ENCODE results near the gene NAV3. TPM values are rescaled to one million over a fixed set of nuclear protein-coding genes. Genes with fewer than 3 reads are reported as not detected.

Gene NAV3
- total RNA-seq, 1 experiment from 2014 or later, result 2.5 TPM

- no peak for ATAC-seq
- Histone ChIP-seq H3K9me3 (ENCODE audit: control insufficient read depth, insufficient read depth, low read depth, low read length) (no peaks in the 10 kb centered on the region), H3K4me3 (ENCODE audit: low read depth in 2 of 2, low read length in 2 of 2) (no peak overlapping the region), H3K27ac (ENCODE audit: low read length) (no peak overlapping the region), H3K36me3 (ENCODE audit: control insufficient read depth, insufficient read depth, low read length) (no peaks in the 10 kb centered on the region), H3K4me1 (ENCODE audit: control insufficient read depth, insufficient read depth, low read length) (no peaks in the 10 kb centered on the region), H3K27me3 (ENCODE audit: control insufficient read depth, insufficient read depth, low read length) (no peaks in the 10 kb centered on the region)
- TF ChIP-seq TCF7L2 (IDR thresholded peaks at IDR 0.05; ENCODE audit: low read depth, low read length), result no peak
- TF ChIP-seq POLR2AphosphoS5 (IDR thresholded peaks at IDR 0.05; ENCODE audit: low read depth, low read length), result no peak
- no peak for TF ChIP-seq REST (IDR thresholded peaks at IDR 0.05; ENCODE audit: insufficient read depth in 1 of 2, low read depth in 2 of 2, low read length in 1 of 2)
- TF ChIP-seq CTCF (IDR thresholded peaks at IDR 0.05), result no peak
- TF ChIP-seq SIN3A (IDR thresholded peaks at IDR 0.05; ENCODE audit: borderline replicate concordance, insufficient read depth, low read depth, low read length), result no peak
- ChIA-PET CTCF (no interaction called here), POLR2A (no interaction called here)
- intact Hi-C loops (cut with micrococcal nuclease; ENCODE audit: unreplicated experiment), result no loop called here
- no TSS peak for BruUV-seq (replicated peaks)
- DNase-seq (ENCODE audit: low read depth, low spot score), result no peak
- in situ Hi-C loops (cut with HindIII; ENCODE audit: low pct_unique_long_range_greater_than_20kb, low sequenced_read_pairs), result no loop called here
Measured at GRCh38 chr12:77821699-77822203, 8.9 kb upstream of the NAV3 start.

- H3K27ac ChIP-seq (ENCODE audit: low read length), result no peak overlapping the region
- ChIA-PET POLR2A (no interaction called here), CTCF (no interaction called here)
- intact Hi-C loops (cut with micrococcal nuclease; ENCODE audit: unreplicated experiment) (no loop called here), in situ Hi-C loops (cut with HindIII; ENCODE audit: low pct_unique_long_range_greater_than_20kb, low sequenced_read_pairs) (no loop called here)
- no TSS peak for BruUV-seq (replicated peaks)
- H3K27me3 ChIP-seq (ENCODE audit: control insufficient read depth, insufficient read depth, low read length), result no peaks in the 10 kb centered on the region
- no peaks in the 10 kb centered on the region for H3K4me1 ChIP-seq (ENCODE audit: control insufficient read depth, insufficient read depth, low read length)
- no peak for ATAC-seq
- no peak overlapping the region for H3K4me3 ChIP-seq (ENCODE audit: low read depth in 2 of 2, low read length in 2 of 2)
- TF ChIP-seq POLR2AphosphoS5 (IDR thresholded peaks at IDR 0.05; ENCODE audit: low read depth, low read length), result no peak
- no peak for TF ChIP-seq CTCF (IDR thresholded peaks at IDR 0.05)
- TF ChIP-seq TCF7L2 (IDR thresholded peaks at IDR 0.05; ENCODE audit: low read depth, low read length), result no peak
- TF ChIP-seq REST (IDR thresholded peaks at IDR 0.05; ENCODE audit: insufficient read depth in 1 of 2, low read depth in 2 of 2, low read length in 1 of 2), result no peak
- no peak for TF ChIP-seq SIN3A (IDR thresholded peaks at IDR 0.05; ENCODE audit: borderline replicate concordance, insufficient read depth, low read depth, low read length)
- H3K36me3 ChIP-seq (ENCODE audit: control insufficient read depth, insufficient read depth, low read length), result no peaks in the 10 kb centered on the region
- no peak for DNase-seq (ENCODE audit: low read depth, low spot score)
- no peaks in the 10 kb centered on the region for H3K9me3 ChIP-seq (ENCODE audit: control insufficient read depth, insufficient read depth, low read depth, low read length)
Measured at GRCh38 chr12:77833329-77833728, 2.6 kb downstream of the NAV3 start.
